A549 (cell line): ENCODE measurements around the gene HES3. TPM values are rescaled to one million over a fixed set of nuclear protein-coding genes. Genes with fewer than 3 reads are reported as not detected.

ENCODE experiments used
- ATAC-seq, 2 experiments: fragments of 200-7000 bp in 1 of 2; fragments of >200 bp in 1 of 2; cut with Nextera tagmentation in 1 of 2; cut with Tn5 transposase in 1 of 2; 3 replicates each; pipeline versions ENCODE4 v1.8.0 to v1.9.1; 2018 to 2020; ENCODE audit warnings: mild to moderate bottlenecking in 1 of 2, moderate library complexity in 1 of 2
- CTCF ChIA-PET: fragments of 300-600 bp; sonication (Branson Sonifier 250); formaldehyde crosslinking; extraction: SDS; loops from one replicate; lab custom pipeline; 2021; ENCODE audit warnings: antibody characterized with exemption, inconsistent platforms; lab: Yijun Ruan, JAX
- POLR2A ChIA-PET: fragments of 350-600 bp; formaldehyde crosslinking; extraction: SDS; loops from one replicate; lab custom pipeline; 2021; ENCODE audit warnings: antibody characterized with exemption, inconsistent platforms; lab: Yijun Ruan, JAX
- DNase-seq, 2 experiments: peaks; one replicate each; pipeline versions ENCODE4 v3.0.0 to v3.0.0-alpha.2; 2011 to 2016; ENCODE audit warnings: low read depth in 1 of 2, low spot score in 1 of 2
- FAIRE-seq: peaks from 2 replicates; lab custom pipeline; 2011; peaks lifted over from hg19 to GRCh38; lab: Jason Lieb, UNC
- H3K27ac ChIP-seq, 2 experiments: fragments of >200 bp; sonication (Bioruptor Twin); formaldehyde crosslinking; 3 replicates each; pipeline ENCODE4 v1.5.1; 2016 to 2017
- H3K4me1 ChIP-seq: fragments of >200 bp; sonication (Bioruptor Twin); formaldehyde crosslinking; 3 replicates; pipeline ENCODE4 v1.6.1; 2016
- H3K4me2 ChIP-seq: fragments of >200 bp; sonication (Bioruptor Twin); formaldehyde crosslinking; 3 replicates; pipeline ENCODE4 v1.6.1; 2016
- H3K4me3 ChIP-seq: fragments of >200 bp; sonication (Bioruptor Twin); formaldehyde crosslinking; 3 replicates; pipeline ENCODE4 v1.5.1; 2016
- H3K9me3 ChIP-seq: fragments of >200 bp; sonication (Bioruptor Twin); formaldehyde crosslinking; 3 replicates; pipeline ENCODE4 v1.6.1; 2016
- CBX2 ChIP-seq: fragments of 200-600 bp; sonication (generic); IDR thresholded peaks from 2 replicates; pipeline ENCODE4 v1.6.1; 2016; ENCODE audit warnings: low read depth, mild to moderate bottlenecking, borderline replicate concordance
- CBX8 ChIP-seq: fragments of 200-600 bp; sonication (generic); IDR thresholded peaks from 2 replicates; pipeline ENCODE4 v1.6.1; 2016
- CEBPB ChIP-seq, 2 experiments: fragments of >200 bp in 1 of 2; sonication (Bioruptor Twin) in 1 of 2; formaldehyde crosslinking in 1 of 2; IDR thresholded peaks; 2 replicates each; pipeline ENCODE4 v1.6.1; 2012 to 2016
- E2F6 ChIP-seq: IDR thresholded peaks from 2 replicates; pipeline ENCODE4 v1.6.1; 2012; ENCODE audit warnings: low read depth, borderline replicate concordance
- EP300 ChIP-seq, 2 experiments: fragments of >200 bp; sonication (Bioruptor Twin); formaldehyde crosslinking; IDR thresholded peaks; 2 replicates in 1 of 2; 3 replicates in 1 of 2; pipeline ENCODE4 v1.6.1; 2016 to 2017
- FOSL2 ChIP-seq, 2 experiments: fragments of 450-650 bp in 1 of 2; fragments of >200 bp in 1 of 2; sonication (Bioruptor Twin) in 1 of 2; formaldehyde crosslinking; IDR thresholded peaks; 2 replicates each; pipeline versions ENCODE4 v1.5.0 to v1.6.1; 2016 to 2020; ENCODE audit warnings: mild to moderate bottlenecking in 1 of 2, moderate library complexity in 1 of 2
- FOXS1 ChIP-seq: fragments of 250-450 bp; sonication (Bioruptor Pico); IDR thresholded peaks from 2 replicates; pipeline ENCODE4 v1.5.0; 2020; ENCODE audit warnings: mild to moderate bottlenecking, moderate library complexity
- GATA3 ChIP-seq: IDR thresholded peaks from 2 replicates; pipeline ENCODE4 v1.6.1; 2012; ENCODE audit warnings: borderline replicate concordance
- HDAC2 ChIP-seq: fragments of 200-600 bp; sonication (generic); IDR thresholded peaks from 2 replicates; pipeline ENCODE4 v1.6.1; 2016
- HOXB13 ChIP-seq: fragments of 250-450 bp; sonication (Bioruptor Pico); IDR thresholded peaks from 2 replicates; pipeline ENCODE4 v1.5.0; 2020; ENCODE audit warnings: low read depth, mild to moderate bottlenecking, moderate library complexity
- HOXB5 ChIP-seq: fragments of 250-450 bp; sonication (Bioruptor Pico); IDR thresholded peaks from 2 replicates; pipeline ENCODE4 v1.5.0; 2020; ENCODE audit warnings: mild to moderate bottlenecking, moderate library complexity
- JUN ChIP-seq, 2 experiments: fragments of >200 bp; sonication (Bioruptor Twin); formaldehyde crosslinking; IDR thresholded peaks; 2 replicates in 1 of 2; 3 replicates in 1 of 2; pipeline ENCODE4 v1.6.1; 2016 to 2017
- KDM5A ChIP-seq: fragments of 200-600 bp; sonication (generic); IDR thresholded peaks from 2 replicates; pipeline ENCODE4 v1.6.1; 2016; ENCODE audit warnings: antibody characterized with exemption, mild to moderate bottlenecking
- MYC ChIP-seq: IDR thresholded peaks from 2 replicates; pipeline ENCODE4 v1.6.1; 2012; ENCODE audit warnings: mild to moderate bottlenecking, inconsistent platforms, low read length, improper control_type of control experiment, borderline replicate concordance
- NFE2L2 ChIP-seq: fragments of 150-350 bp; conservative IDR thresholded peaks from 2 replicates; pipeline ENCODE4 v1.6.1; 2014; ENCODE audit warnings: low read length
- NPAS2 ChIP-seq: fragments of 250-450 bp; sonication (Bioruptor Pico); IDR thresholded peaks from 2 replicates; pipeline ENCODE4 v1.8.0; 2022; ENCODE audit warnings: mild to moderate bottlenecking, moderate library complexity, borderline replicate concordance
- PHF8 ChIP-seq: fragments of 200-600 bp; sonication (generic); IDR thresholded peaks from 2 replicates; pipeline ENCODE4 v1.6.1; 2016; ENCODE audit warnings: low read depth, mild to moderate bottlenecking, antibody characterized with exemption, moderate library complexity, borderline replicate concordance
- RARB ChIP-seq: fragments of 250-450 bp; sonication (Bioruptor Pico); IDR thresholded peaks from 2 replicates; pipeline ENCODE4 v1.8.0; 2021; ENCODE audit warnings: mild to moderate bottlenecking, moderate library complexity
- RFX5 ChIP-seq: fragments of 450-650 bp; IDR thresholded peaks from 2 replicates; pipeline ENCODE4 v1.7.1; 2014; ENCODE audit warnings: antibody characterized with exemption, mild to moderate bottlenecking, moderate library complexity
- SMC3 ChIP-seq: fragments of >200 bp; sonication (Bioruptor Twin); formaldehyde crosslinking; IDR thresholded peaks from 3 replicates; pipeline ENCODE4 v1.6.1; 2018; ENCODE audit warnings: inconsistent platforms
- TFCP2L1 ChIP-seq: fragments of 250-450 bp; sonication (Bioruptor Pico); IDR thresholded peaks from 2 replicates; pipeline ENCODE4 v1.5.0; 2021; ENCODE audit warnings: mild to moderate bottlenecking
- TP53 ChIP-seq: fragments of 250-450 bp; sonication (Bioruptor Pico); IDR thresholded peaks from 2 replicates; pipeline ENCODE4 v1.5.0; 2021; ENCODE audit warnings: mild to moderate bottlenecking, moderate library complexity
- ZC3H11A ChIP-seq: fragments of 450-650 bp; IDR thresholded peaks from 2 replicates; pipeline ENCODE4 v1.6.1; 2014; ENCODE audit warnings: antibody characterized with exemption, mild to moderate bottlenecking
- ZSCAN20 ChIP-seq: fragments of 250-450 bp; sonication (Bioruptor Pico); IDR thresholded peaks from 2 replicates; pipeline ENCODE4 v1.8.0; 2022; ENCODE audit warnings: mild to moderate bottlenecking, moderate library complexity
- WGBS: methylation state at CpG from one replicate; pipeline ENCODE4 v1.1.6; 2017; ENCODE audit errors: missing lambda C conversion rate; 5-methylcytosine and 5-hydroxymethylcytosine counted together
- polyA plus RNA-seq, 4 experiments: library from polyadenylated mRNA; depleted of rRNA in 3 of 4; stranded (reverse); fragments of >200 nt; fragmentation: RNase III in 1 of 4; extraction: RNeasy Plus Mini Kit Qiagen cat#74134 plus additional on column Dnase treatment in 1 of 4; gene quantifications; 2 replicates in 3 of 4; 3 replicates in 1 of 4; pipeline ENCODE4 v1.2.3, GENCODE V29; 2011 to 2017
- TF ChIP-seq, protein P1 (sequence below): fragments of 200-600 bp; sonication (generic); IDR thresholded peaks from 2 replicates; pipeline ENCODE4 v1.6.1; 2016; ENCODE audit warnings: antibody characterized with exemption, mild to moderate bottlenecking, moderate library complexity

HES3 gene
- polyA plus RNA-seq, 2 of the 4 experiments (the other 2 are of a cell fraction) = not detected

DNA sequence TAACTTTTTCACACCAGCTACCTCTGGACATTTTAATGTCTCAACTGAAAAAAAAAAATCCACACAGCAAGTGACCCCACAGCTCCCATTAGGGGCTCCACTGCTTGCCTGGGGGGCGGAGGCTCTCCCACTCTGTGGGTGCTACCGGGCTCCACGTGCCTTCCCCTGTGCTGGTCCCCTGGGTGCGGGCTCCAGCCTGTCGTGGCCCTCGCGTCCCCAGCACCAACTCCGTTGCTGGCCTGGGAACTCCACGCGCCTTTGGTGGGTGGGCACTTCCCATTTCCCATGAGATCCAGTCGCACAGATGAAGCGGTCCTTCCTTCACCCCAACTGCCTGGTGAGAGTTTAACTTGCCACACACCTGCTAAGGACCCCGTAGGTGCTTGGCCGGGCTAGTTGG is 44.0 kb downstream of the HES3 start:
- Histone ChIP-seq H3K27ac (no peak overlapping the region), H3K9me3 (no peaks in the 10 kb centered on the region), H3K4me1 (no peaks in the 10 kb centered on the region), H3K4me3 (no peak overlapping the region), H3K4me2 (no peak overlapping the region)
- WGBS = 100% methylated on average over 2 of the region's 14 CpGs
- DNase-seq (no peak), ATAC-seq (no peak), FAIRE-seq (no peak)
- CTCF ChIA-PET = interaction anchor here (0.6 to 1.7 kb wide), 2 partner anchors 12 to 41 kb away, joined by 4 to 6 read pairs; no protein-coding TSS in a partner anchor
- POLR2A ChIA-PET = no interaction called here
- TF ChIP-seq, protein P1, sequence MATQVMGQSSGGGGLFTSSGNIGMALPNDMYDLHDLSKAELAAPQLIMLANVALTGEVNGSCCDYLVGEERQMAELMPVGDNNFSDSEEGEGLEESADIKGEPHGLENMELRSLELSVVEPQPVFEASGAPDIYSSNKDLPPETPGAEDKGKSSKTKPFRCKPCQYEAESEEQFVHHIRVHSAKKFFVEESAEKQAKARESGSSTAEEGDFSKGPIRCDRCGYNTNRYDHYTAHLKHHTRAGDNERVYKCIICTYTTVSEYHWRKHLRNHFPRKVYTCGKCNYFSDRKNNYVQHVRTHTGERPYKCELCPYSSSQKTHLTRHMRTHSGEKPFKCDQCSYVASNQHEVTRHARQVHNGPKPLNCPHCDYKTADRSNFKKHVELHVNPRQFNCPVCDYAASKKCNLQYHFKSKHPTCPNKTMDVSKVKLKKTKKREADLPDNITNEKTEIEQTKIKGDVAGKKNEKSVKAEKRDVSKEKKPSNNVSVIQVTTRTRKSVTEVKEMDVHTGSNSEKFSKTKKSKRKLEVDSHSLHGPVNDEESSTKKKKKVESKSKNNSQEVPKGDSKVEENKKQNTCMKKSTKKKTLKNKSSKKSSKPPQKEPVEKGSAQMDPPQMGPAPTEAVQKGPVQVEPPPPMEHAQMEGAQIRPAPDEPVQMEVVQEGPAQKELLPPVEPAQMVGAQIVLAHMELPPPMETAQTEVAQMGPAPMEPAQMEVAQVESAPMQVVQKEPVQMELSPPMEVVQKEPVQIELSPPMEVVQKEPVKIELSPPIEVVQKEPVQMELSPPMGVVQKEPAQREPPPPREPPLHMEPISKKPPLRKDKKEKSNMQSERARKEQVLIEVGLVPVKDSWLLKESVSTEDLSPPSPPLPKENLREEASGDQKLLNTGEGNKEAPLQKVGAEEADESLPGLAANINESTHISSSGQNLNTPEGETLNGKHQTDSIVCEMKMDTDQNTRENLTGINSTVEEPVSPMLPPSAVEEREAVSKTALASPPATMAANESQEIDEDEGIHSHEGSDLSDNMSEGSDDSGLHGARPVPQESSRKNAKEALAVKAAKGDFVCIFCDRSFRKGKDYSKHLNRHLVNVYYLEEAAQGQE = no peak
- no peak for TF ChIP-seq PHF8
- TF ChIP-seq TP53 (CRISPR knock-in tag) = no peak

DNA sequence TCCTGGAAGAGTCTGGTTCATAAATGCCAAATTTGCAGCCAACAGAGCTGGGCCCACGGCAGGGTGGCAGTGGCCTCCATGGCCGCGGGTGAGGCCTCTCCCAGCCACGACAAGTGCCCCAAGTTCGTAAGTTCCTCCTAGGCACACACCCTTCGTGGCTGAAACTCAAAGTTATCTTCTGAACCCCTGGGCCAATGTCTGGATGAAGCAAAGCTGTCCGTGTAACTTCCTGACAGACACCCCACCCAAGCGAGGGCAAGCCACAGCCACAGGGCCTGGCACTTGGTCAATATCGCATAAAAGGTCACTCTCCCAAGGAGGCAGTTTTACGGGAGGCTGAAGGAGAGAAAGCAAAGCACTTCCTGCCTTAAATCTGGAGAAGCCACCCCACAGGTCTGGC is 44.7 kb downstream of the HES3 start:
- WGBS = 89% methylated on average over 6 of the region's 10 CpGs
- Histone ChIP-seq H3K4me2 (no peak overlapping the region), H3K4me3 (no peak overlapping the region), H3K27ac (no peak overlapping the region), H3K4me1 (no peaks in the 10 kb centered on the region), H3K9me3 (no peaks in the 10 kb centered on the region)
- no peak for ATAC-seq
- POLR2A ChIA-PET = no interaction called here
- no peak for FAIRE-seq
- CTCF ChIA-PET = interaction anchor here (1.7 kb wide), 1 partner anchor 42 kb away, joined by 6 read pairs; no protein-coding TSS in a partner anchor
- no peak for DNase-seq
- no peak for TF ChIP-seq JUN (IDR thresholded peaks at IDR 0.05)
- no peak for TF ChIP-seq FOSL2 (IDR thresholded peaks at IDR 0.05)
- no peak for TF ChIP-seq FOSL2 (CRISPR knock-in tag; IDR thresholded peaks at IDR 0.05)
- TF ChIP-seq HOXB5 (CRISPR knock-in tag) = no peak
- TF ChIP-seq CBX2 = no peak
- no peak for TF ChIP-seq CEBPB (IDR thresholded peaks at IDR 0.05)
- TF ChIP-seq ZC3H11A = no peak
- no peak for TF ChIP-seq KDM5A
- no peak for TF ChIP-seq RFX5
- TF ChIP-seq ZSCAN20 = no peak
- TF ChIP-seq E2F6 = no peak
- TF ChIP-seq SMC3 = no peak
- no peak for TF ChIP-seq NPAS2 (CRISPR knock-in tag)

DNA sequence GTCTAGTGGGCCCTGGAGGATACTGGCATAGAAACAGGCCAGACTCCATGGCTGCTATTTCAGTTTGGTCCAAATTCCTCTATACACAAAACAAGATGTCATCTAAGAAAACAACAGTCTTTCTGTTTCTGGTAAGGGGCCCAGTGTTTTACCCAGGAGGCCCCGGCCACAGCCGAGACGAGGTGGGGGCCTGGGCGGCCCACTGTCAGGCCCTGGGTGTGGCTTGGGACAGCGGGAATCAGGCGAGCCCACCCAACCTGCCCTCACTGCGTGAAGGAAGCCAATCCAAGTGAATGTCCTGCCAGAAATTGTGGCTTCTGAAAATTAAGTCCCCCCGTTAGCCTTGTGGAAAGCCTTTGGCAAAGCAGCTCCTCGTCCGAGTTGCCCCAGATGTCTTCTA is 48.1 kb downstream of the HES3 start:
- ATAC-seq (no peak), DNase-seq (no peak), FAIRE-seq (no peak)
- no peak overlapping the region for H3K27ac ChIP-seq
- TF ChIP-seq GATA3 (no peak), HDAC2 (no peak), FOXS1 (no peak), SMC3 (no peak), CBX8 (no peak), HOXB5 (CRISPR knock-in tag) (no peak), EP300 (IDR thresholded peaks at IDR 0.05) (no peak), HOXB13 (CRISPR knock-in tag) (no peak), MYC (no peak), RARB (CRISPR knock-in tag) (no peak), NFE2L2 (no peak), TFCP2L1 (no peak), NPAS2 (CRISPR knock-in tag) (no peak), E2F6 (no peak), CEBPB (IDR thresholded peaks at IDR 0.05) (no peak)
- H3K4me3 ChIP-seq = no peak overlapping the region
- WGBS = 90% methylated on average over 10 of the region's 10 CpGs
- H3K4me2 ChIP-seq = no peak overlapping the region
- ChIA-PET POLR2A (no interaction called here), CTCF (no interaction called here)
- H3K4me1 ChIP-seq = no peaks in the 10 kb centered on the region
- H3K9me3 ChIP-seq = no peaks in the 10 kb centered on the region
